GM21381 (cell line): Measurements from ENCODE around the gene SLCO1B1.
"Not testable (repeated sequence)": the region's sequence is repeated elsewhere in the genome, so short reads cannot be mapped to it uniquely, and the experiment has no call there.

Experiments
- ATAC-seq: cut with Tn5 transposase; IDR thresholded peaks from one replicate; pipeline ENCODE4 v1.9.1; 2021; ENCODE audit warnings: mild to moderate bottlenecking, moderate library complexity; ENCODE audit not compliant: unreplicated experiment

Gene SLCO1B1, protein sequence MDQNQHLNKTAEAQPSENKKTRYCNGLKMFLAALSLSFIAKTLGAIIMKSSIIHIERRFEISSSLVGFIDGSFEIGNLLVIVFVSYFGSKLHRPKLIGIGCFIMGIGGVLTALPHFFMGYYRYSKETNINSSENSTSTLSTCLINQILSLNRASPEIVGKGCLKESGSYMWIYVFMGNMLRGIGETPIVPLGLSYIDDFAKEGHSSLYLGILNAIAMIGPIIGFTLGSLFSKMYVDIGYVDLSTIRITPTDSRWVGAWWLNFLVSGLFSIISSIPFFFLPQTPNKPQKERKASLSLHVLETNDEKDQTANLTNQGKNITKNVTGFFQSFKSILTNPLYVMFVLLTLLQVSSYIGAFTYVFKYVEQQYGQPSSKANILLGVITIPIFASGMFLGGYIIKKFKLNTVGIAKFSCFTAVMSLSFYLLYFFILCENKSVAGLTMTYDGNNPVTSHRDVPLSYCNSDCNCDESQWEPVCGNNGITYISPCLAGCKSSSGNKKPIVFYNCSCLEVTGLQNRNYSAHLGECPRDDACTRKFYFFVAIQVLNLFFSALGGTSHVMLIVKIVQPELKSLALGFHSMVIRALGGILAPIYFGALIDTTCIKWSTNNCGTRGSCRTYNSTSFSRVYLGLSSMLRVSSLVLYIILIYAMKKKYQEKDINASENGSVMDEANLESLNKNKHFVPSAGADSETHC

DNA sequence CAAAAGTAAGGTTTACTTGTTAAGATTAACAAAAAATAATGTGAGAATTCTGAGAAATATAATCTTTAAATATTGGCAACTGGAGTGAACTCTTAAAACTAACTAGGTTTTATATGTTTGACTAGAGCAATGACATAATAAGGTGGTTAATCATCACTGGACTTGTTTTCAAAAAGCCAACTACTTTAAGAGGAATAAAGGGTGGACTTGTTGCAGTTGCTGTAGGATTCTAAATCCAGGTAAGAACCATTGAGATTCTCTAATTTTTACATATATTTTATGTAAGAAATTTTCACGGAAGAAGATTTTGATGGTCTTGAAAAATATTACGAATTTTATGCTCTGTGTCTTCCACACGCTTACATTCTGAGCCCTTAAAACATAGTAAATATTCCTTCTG lies at the start of gene SLCO1B1:
TSS of gene SLCO1B1 (plus strand) at position 197 of the 400 bp plus-strand sequence. CDS start 10,381 bp downstream, outside the sequence.
- ATAC-seq = no peak

DNA sequence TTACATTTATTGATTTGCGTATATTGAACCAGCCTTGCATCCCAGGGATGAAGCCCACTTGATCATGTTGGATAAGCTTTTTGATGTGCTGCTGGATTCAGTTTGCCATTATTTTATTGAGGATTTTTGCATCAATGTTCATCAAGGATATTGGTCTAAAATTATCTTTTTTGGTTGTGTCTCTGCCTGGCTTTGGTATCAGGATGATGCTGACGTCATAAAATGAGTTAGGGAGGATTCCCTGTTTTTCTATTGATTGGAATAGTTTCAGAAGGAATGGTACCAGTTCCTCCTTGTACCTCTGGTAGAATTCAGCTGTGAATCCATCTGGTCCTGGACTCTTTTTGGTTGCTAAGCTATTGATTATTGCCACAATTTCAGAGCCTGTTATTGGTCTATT lies 46.2 kb upstream of the SLCO1B1 start:
- ATAC-seq = not testable (repeated sequence)

DNA sequence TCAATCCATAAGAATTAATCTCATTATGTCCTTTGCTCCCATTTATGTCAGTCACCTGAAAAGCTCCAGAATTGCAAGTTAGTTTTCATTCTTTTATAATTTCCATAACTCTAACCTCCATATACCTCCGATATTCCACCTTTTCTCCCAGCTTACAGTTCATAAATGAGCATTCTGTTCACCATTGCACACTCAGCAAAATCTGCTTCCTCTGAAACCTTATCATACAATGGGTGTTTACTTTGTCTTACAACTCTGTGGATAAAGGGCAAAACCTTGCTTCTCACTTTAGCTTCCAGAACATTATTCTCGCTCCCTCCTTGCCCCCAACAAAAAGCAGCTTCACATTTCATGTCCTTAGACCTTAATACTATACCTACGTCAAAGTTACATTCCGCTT lies 19.3 kb upstream of the SLCO1B1 start:
- no peak for ATAC-seq

DNA sequence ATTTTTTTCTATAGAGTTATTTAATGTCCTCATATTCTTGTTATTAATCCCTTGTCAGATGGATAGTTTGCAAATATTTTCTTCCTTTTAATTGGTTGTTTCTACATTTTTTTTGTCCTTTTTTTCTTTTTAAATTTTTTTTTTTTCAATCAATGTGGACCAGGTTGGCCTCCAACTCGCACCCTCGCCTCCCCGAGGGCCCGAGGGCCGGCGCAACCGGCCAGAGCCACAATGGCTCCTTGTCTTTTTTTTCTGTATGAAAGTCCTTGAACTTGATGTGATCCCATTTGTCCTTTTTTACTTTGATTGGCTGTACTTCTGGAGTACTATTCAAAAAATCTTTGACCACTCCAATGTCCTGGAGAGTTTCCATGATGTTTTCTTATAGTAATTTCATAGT lies 17.7 kb upstream of the SLCO1B1 start:
- ATAC-seq = no peak

DNA sequence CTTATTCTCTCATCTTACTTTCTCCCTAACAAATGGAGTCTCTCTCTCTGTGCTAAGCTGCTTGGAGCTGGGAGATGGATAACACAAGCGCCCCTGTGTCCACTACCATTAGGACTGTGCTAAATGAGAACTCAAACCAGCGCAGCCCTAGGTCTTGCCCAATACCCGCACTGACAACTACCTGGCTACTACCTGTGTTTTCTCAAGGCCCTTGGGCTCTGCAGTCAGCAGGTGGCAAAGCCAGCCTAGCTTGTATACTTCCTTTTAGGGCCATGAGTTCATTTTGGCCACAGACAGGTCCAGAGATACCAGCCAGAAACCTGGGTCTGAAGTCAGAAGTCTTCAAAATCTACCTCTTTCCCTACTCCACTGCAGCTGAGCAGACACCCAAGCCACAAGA lies 13.0 kb upstream of the SLCO1B1 start:
- ATAC-seq = no peak

DNA sequence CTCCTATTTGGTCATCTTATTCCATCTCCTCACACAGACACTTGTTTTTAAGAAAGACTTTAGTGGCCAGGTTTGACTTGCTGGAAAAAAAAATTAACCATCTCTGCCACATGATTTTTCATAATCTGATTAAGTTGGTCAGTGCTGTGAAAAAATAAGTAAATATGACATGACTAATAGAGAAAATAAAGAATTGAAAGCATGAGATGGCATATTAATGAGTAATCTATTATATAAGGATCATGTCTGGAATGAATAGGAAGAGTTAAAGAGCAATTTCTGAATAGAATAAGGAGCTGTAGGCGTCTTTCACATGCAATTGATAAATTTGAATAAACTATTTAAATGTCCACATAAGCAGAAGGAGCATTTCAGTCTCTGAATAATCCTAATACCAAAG lies 12.2 kb upstream of the SLCO1B1 start:
- ATAC-seq = no peak

DNA sequence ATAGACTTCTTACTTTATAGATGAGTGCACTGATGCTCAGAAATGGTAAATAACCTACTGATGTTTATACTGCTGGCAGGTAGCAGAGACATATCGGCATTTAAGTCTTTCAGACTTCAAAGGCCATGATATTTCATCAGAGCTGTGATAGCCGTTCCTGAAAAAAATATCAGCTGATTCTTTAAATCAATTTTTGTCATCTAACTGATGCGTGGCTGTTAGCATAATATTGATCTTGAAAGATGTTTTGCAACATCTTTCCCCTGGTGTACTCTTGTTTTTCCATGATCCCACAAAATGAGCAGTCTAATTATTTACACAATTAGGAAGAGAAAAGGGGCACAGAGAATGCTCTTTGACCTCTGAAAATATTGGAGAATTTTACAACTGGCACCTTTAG lies 1.6 kb upstream of the SLCO1B1 start:
- ATAC-seq = no peak

DNA sequence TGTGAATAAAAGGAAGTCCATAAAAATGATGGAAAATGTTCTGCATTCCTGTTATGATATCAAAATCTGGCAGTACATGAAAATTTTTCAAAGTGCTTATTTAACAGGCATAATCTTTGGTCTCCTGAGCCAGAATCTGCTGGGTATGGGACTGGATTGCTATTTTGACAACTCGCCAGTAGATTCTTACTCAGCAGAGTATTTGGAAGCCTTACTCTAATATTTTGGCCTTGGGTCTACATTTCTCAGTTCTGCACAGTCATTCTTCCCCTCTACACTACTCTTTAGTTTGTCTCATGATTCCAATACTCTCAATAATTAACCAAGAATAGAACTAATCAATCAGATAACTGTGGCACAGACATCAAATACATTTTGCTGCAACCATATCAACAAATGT lies 1.1 kb upstream of the SLCO1B1 start:
- no peak for ATAC-seq

DNA sequence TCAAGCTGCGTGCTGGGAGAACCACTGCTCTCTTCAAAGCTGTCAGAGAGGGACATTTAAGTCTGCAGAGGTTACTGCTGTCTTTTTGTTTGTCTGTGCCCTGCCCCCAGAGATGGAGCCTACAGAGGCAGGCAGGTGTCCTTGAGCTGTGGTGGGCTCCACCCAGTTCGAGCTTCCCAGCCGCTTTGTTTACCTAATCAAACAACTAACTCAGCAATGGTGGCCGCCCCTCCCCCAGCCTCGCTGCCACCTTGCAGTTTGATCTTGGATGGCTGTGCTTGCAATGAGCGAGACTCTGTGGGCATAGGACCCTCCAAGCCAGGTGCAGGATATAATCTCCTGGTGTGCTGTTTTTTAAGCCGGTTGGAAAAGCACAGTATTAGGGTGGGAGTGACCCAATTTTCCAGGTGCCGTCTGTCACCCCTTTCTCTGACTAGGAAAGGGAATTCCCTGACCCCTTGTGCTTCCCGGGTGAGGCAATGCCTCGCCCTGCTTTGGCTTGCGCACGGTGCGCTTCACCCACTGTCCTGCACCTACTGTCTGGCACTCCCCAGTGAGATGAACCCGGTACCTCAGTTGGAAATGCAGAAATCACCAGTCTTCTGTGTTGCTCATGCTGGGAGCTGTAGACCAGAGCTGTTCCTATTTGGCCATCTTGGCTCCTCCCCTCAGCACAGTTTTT lies 6.5 kb downstream of the SLCO1B1 start:
- ATAC-seq = not testable (repeated sequence)

DNA sequence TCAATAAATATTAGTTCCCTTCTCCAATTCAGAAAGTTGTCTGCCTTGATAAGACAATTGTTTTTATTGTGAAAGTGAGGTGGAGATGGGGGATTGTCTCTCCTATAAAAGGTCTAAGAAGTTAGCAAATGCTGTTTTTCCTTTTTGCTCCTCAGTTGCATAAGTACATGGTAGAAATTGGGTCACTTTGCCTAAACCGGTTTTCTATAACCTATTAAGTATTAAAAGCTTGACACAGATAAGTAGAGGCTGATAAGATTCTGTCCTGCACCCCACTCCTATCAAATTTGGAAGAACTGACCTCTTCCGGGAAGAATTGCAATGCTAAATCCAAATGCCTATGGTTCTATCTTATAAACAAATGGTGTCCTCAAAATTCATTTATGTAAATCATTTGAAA lies 7.0 kb downstream of the SLCO1B1 start:
- no peak for ATAC-seq

DNA sequence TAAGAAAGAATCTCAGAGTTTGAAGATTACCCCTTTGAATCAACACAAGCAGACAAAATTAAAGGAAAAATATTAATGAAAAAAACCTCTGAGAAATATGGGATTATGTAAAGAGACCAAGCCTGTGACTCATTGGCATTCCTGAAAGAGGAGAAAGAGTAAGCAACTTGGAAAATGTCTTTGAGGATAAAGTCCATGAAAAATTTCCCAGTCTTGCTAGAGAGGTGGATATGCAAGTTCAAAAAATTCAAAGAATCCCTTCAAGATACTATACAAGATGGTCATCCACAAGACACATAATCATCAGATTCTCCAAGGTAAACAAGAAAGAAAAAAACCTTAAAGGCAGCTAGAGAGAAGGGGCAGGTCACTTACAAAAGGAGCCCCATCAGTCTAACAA lies 13.3 kb downstream of the SLCO1B1 start:
- no peak for ATAC-seq

DNA sequence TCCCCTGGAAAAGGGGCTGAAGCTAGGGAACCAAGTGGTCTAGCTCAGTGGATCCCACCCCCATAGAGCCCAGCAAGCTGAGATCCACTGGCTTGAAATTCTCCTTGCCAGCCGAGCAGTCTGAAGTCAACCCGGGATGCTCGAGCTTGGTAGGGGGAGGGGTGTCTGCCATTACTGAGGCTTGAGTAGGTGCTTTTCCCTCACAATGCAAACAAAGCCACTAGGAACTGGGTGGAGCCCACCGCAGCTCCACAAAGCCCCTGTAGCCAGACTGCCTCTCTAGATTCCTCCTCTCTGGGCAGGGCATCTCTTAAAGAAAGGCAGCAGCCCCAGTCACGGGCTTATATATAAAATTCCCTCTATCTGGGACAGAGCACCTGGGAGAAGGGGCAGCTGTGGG lies 18.9 kb downstream of the SLCO1B1 start:
- not testable (repeated sequence) for ATAC-seq

DNA sequence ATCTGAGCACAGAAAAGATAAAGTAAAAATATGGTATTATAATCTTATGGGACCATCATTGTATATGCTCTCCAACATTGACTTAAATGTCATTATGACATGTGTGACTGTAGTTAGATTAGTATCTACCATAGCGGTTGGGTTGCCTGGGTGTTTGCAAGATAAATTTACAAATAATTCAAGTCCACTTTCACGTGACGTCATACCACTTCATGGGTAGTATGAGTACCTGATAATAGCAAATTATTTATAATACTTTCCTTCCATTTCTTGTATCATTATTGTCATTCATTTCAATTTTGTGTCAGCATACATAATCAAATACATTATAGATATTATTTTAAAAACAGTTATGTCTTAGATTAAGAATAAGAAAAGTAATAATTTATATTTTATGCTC lies 20.2 kb downstream of the SLCO1B1 start:
- ATAC-seq = no peak

DNA sequence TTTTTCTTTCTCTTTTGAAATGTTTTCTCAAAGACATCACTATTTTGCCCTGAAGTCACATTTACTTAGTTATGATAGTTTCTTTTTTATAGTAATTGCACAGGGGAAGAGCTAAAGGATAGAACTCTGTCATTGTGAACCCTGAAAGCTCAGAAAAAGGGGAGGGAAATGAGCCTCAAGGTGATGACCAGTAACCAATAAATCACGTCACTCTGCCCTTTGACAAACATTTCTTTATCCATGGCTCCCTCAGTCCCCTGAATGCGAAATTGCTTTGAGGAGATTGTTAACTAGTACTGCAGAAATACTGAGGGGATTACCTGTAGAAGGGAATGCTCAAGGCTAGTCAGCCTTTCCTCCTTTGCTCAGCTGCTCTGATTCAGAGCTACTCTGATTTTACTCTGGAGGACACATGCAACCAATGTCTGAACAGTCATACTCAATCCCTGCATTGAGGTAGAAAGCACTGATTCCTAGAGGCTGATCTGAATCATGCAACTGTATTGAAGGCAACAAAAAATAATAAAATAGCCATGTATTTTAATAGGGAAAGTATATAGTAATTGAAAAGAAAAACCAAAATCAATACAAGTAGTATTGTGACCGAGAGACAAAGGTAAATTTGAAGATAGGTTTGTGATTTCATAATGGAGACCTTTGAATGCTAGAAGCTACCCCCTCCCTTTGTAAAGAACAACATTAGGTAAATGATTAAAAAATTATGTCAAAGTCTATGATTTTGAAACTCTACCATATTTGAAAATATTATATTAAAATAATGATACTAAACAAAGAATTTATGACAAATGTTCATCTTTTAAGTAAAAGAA lies 24.7 kb downstream of the SLCO1B1 start:
- ATAC-seq = no peak

DNA sequence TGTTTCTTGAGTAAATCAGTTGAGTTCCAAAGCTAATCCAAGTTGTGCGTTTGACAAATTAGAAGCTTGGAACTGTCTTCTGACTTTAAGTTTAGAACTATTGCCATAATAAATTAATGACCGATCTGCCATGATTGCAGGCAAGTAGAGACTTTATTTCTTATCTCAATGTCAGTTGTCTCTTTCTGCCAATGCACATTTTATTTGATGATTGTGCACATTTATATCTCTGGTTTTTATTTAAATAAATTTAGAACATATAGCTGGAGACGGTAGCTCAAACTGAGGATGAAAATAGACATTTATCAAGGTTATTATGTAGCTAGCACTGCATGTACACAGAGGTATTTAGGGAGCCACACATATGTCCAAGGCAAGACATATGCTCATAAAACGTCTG lies 34.1 kb downstream of the SLCO1B1 start:
- ATAC-seq = no peak

DNA sequence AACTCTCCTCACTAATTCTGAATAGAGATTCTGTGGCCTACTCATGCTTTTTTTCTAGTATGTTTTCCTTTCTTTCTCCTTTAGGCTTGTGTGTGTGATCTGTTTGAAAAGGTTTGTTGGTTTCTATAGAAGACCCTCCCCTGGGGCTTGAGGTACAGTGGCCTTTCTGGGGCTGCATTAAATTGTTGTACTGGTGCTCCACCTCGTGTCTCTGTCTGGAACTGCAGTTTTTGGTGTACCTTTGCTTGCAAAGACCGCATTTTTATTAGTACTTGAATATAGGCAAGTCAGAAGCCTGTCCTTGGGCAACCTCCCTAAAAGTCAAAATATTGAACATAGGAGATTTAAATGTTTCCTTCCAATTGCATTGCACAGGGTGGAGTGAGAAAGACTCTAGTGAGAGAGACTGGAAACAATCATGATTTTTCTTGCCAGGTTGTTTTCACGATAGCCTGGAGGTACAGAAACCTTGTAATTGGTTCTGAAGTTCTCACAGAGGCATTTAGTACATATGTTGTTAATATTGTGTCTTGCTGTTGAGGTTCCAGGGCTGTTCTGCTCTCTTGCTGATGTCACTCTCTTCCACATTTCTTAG lies 39.0 kb downstream of the SLCO1B1 start:
- no peak for ATAC-seq

DNA sequence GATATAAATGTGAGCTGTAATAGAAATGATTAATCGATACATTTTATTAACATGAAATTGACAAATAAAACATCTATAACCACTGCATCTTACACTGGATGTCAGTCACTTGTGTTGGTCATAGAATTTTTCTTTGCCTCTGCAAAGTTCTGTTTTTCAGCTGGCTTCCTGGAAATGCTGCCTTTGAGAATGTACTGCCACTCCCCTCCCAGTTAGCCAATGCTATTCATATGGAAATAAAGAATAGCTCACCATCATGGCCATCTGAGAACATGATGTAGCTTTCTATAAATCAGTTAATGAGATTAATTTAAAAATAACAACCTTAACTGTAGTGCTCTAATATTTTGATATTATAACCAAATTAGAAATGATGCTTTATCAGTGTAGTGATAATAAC lies 41.1 kb downstream of the SLCO1B1 start:
- no peak for ATAC-seq

DNA sequence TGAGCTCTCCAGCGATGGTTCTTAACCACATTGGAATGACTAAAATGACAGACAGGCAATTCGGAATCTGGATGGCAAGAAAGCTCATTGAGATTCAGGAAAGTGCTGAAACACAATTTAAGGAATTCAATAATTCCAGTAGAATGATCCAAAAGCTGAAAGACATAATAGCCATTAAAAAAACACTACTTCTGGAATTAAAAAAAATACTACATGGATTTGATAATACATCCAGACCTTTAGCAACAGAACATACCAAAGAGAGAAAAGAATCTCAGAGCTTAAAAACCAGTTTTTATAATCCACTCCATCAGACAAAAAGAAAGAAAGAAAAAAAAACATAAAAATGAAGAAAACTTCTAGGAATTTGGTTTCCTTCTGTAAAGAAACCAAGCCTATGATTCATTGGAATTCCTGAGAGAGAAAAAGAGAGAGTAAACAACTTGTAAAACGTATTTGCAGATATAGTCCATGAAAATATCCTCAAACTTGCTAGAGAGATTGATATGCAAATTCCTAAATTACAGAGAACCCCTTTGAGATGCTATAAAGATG lies 52.8 kb downstream of the SLCO1B1 start:
- no peak for ATAC-seq

DNA sequence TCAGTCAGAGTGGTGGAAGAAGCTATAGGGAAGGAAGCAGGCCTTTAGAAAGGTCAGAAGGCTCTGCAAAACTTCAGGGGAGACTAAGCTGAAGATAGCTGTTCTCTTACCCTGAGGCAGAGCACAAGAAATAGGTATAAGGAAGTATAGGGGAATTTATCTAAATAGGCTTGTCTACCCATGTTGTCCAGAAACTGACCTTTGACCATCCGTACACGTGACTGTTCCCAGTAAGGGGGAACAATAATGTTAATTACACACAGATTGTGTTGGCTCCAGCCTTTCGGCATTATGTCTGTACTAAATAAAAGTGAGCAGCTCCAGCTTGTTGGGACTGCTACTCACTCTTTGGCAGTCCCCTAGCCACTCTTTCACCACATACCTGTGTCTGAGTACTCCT lies 59.0 kb downstream of the SLCO1B1 start:
- no peak for ATAC-seq

DNA sequence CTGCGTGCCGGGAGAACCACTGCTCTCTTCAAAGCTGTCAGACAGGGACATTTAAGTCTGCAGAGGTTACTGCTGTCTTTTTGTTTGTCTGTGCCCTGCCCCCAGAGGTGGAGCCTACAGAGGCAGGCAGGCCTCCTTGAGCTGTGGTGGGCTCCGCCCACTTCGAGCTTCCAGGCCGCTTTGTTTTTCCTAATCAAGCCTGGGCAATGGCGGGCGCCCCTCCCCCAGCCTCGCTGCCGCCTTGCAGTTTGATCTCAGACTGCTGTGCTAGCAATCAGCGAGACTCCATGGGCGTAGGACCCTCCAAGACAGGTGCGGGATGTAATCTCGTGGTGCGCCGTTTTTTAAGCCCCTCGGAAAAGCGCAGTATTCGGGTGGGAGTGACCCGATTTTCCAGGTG lies 83.4 kb downstream of the SLCO1B1 start:
- ATAC-seq = not testable (repeated sequence)
